ENCODE results near the gene RAPGEF4. TPM values are rescaled to one million over a fixed set of nuclear protein-coding genes. Genes with fewer than 3 reads are reported as not detected.

The RAPGEF4 gene
- total RNA-seq, 6 donors from 2014 or later, result 8.3 to 35.2 (median 17.4) TPM

- WGBS, 2 donors, result 66 to 77% methylated on average over 5 of the region's 5 CpGs
- H3K4me3 ChIP-seq, result no peak overlapping the region
- DNase-seq, result no peak
- H3K36me3 ChIP-seq, result no peaks in the 10 kb centered on the region
- H3K4me1 ChIP-seq, result peaks cover 0 to 3% (median 0%) of the 10 kb centered on the region in 4 donors
- no peak overlapping the region for H3K27ac ChIP-seq
- no peak for ATAC-seq (ENCODE audit: low FRiP score in 2 of 2)
- no peak for TF ChIP-seq CTCF (IDR thresholded peaks at IDR 0.05)
- TF ChIP-seq EP300 (IDR thresholded peaks at IDR 0.05), result no peak
- TF ChIP-seq POLR2A (IDR thresholded peaks at IDR 0.05), result no peak
- TF ChIP-seq POLR2AphosphoS5 (IDR thresholded peaks at IDR 0.05), result no peak
- H3K27me3 ChIP-seq, result no peaks in the 10 kb centered on the region
- H3K9me3 ChIP-seq, result peaks cover 0 to 7% (median 0%) of the 10 kb centered on the region in 4 donors
These were observed 203.2 kb downstream of the RAPGEF4 start for GRCh38 chr2:172938713-172939375.

GRCh38 chr2:172943539-172943938 is 207.9 kb downstream of the RAPGEF4 start:
- peaks cover 0 to 7% (median 0%) of the 10 kb centered on the region in 4 donors for H3K9me3 ChIP-seq
- WGBS, 2 donors, result 77 to 80% methylated on average over 3 of the region's 3 CpGs
- ATAC-seq (ENCODE audit: low FRiP score in 2 of 2), result no peak
- TF ChIP-seq EP300 (IDR thresholded peaks at IDR 0.05), result no peak
- DNase-seq, result no peak
- H3K4me3 ChIP-seq, result no peak overlapping the region
- H3K36me3 ChIP-seq, result no peaks in the 10 kb centered on the region
- no peak overlapping the region for H3K27ac ChIP-seq
- H3K4me1 ChIP-seq, result peaks cover 0 to 3% (median 0%) of the 10 kb centered on the region in 4 donors
- H3K27me3 ChIP-seq, result no peaks in the 10 kb centered on the region

GRCh38 chr2:172944022-172944793 is 208.6 kb downstream of the RAPGEF4 start:
- no peak for ATAC-seq (ENCODE audit: low FRiP score in 2 of 2)

GRCh38 chr2:172944794-172945509 is 209.3 kb downstream of the RAPGEF4 start:
- ATAC-seq (ENCODE audit: low FRiP score in 2 of 2), result no peak
- Histone ChIP-seq H3K27ac (no peak overlapping the region), H3K36me3 (no peaks in the 10 kb centered on the region), H3K4me1 (peaks cover 0 to 3% (median 0%) of the 10 kb centered on the region in 4 donors), H3K9me3 (peaks cover 0 to 7% (median 0%) of the 10 kb centered on the region in 4 donors), H3K27me3 (no peaks in the 10 kb centered on the region), H3K4me3 (no peak overlapping the region)
- no peak for TF ChIP-seq POLR2A (IDR thresholded peaks at IDR 0.05)
- TF ChIP-seq CTCF (IDR thresholded peaks at IDR 0.05), result no peak
- no peak for TF ChIP-seq EP300 (IDR thresholded peaks at IDR 0.05)
- no peak for TF ChIP-seq POLR2AphosphoS5 (IDR thresholded peaks at IDR 0.05)
- WGBS, 2 donors, result 83 to 86% methylated on average over 1 of the region's 1 CpG
- DNase-seq, result no peak

More at GRCh38 chr2:172944022-172944793, 208.6 kb downstream of the RAPGEF4 start:
- H3K4me1 ChIP-seq, result peaks cover 0 to 3% (median 0%) of the 10 kb centered on the region in 4 donors
- 64 to 65% methylated on average over 8 of the region's 8 CpGs for WGBS, 2 donors
- H3K9me3 ChIP-seq, result peaks cover 0 to 7% (median 0%) of the 10 kb centered on the region in 4 donors
- no peak overlapping the region for H3K4me3 ChIP-seq
- no peak for DNase-seq
- TF ChIP-seq CTCF (IDR thresholded peaks at IDR 0.05) (no peak), EP300 (IDR thresholded peaks at IDR 0.05) (no peak), POLR2A (IDR thresholded peaks at IDR 0.05) (no peak), POLR2AphosphoS5 (IDR thresholded peaks at IDR 0.05) (no peak)
- H3K27ac ChIP-seq, result no peak overlapping the region
- no peaks in the 10 kb centered on the region for H3K36me3 ChIP-seq
- no peaks in the 10 kb centered on the region for H3K27me3 ChIP-seq

GRCh38 chr2:172945510-172945850 is 209.8 kb downstream of the RAPGEF4 start:
- WGBS, 2 donors, result 94 to 95% methylated on average over 2 of the region's 2 CpGs
- no peak for DNase-seq
- H3K27ac ChIP-seq, result no peak overlapping the region
- no peak for TF ChIP-seq CTCF (IDR thresholded peaks at IDR 0.05)
- TF ChIP-seq EP300 (IDR thresholded peaks at IDR 0.05), result no peak
- no peak for TF ChIP-seq POLR2A (IDR thresholded peaks at IDR 0.05)
- ATAC-seq (ENCODE audit: low FRiP score in 2 of 2), result no peak
- H3K27me3 ChIP-seq, result no peaks in the 10 kb centered on the region
- H3K9me3 ChIP-seq, result peaks cover 0 to 5% (median 0%) of the 10 kb centered on the region in 4 donors
- H3K4me3 ChIP-seq, result no peak overlapping the region
- H3K4me1 ChIP-seq, result peaks cover 0 to 3% (median 0%) of the 10 kb centered on the region in 4 donors
- no peaks in the 10 kb centered on the region for H3K36me3 ChIP-seq
